ENCODE measurements around the gene BMPER.

The BMPER gene

DNA sequence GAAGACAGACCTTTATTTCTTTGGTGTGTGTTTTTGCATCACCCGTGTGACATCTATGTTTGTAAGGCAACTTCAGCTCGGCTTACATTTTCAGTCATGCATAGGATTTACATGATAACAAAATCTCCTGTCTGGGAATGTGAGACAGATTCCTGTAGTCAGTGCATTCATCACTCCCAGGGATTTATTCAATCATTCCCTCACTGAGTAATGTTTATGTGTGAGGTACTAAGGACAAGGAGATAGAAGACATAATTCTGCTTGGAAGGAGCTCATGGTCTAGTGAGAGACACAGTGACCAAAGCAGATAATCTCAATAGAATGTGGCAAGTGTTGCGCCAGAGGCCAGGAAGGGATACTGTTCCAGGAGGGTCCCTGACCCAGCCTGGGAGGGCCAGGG is 35.2 kb upstream of the BMPER start:
- no peak for TF ChIP-seq CTCF (IDR thresholded peaks at IDR 0.05; ENCODE audit: insufficient read depth, low read length, poor library complexity, severe bottlenecking)
- Histone ChIP-seq H3K27me3 (replicated peaks; ENCODE audit: control insufficient read depth, insufficient read depth, low read length) (no peaks in the 10 kb centered on the region), H3K4me3 (replicated peaks; ENCODE audit: low read depth, low read length) (no peak overlapping the region), H3K36me3 (ENCODE audit: control insufficient read depth, insufficient read depth, low read length) (no peaks in the 10 kb centered on the region)
- DNase-seq (ENCODE audit: extremely low read depth, insufficient read length) = no peak

DNA sequence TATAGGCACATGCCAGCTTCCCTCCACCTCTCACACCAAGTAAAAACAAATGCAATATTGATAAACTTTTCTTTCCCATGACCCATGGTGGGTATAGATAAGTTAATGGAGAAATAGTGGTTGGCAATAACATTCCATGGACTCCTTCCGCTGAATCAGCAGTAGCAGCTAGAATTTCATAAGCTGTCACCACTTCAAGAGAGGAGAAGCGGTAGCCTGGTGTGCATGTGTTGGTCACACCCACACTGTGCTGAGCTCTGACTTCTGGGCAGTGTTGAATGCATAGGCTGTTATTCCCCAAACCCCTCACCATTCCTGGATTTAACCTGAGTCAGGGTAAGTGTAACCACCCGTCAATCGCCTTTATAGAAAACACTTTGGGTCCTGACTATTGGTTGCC is 32.5 kb upstream of the BMPER start:
- Histone ChIP-seq H3K4me3 (replicated peaks; ENCODE audit: low read depth, low read length) (no peak overlapping the region), H3K36me3 (ENCODE audit: control insufficient read depth, insufficient read depth, low read length) (no peaks in the 10 kb centered on the region), H3K27me3 (replicated peaks; ENCODE audit: control insufficient read depth, insufficient read depth, low read length) (no peaks in the 10 kb centered on the region)
- no peak for TF ChIP-seq CTCF (IDR thresholded peaks at IDR 0.05; ENCODE audit: insufficient read depth, low read length, poor library complexity, severe bottlenecking)
- DNase-seq (ENCODE audit: extremely low read depth, insufficient read length) = no peak

GRCh38 chr7:33873518-33873917 is 31.8 kb upstream of the BMPER start:
- DNase-seq (ENCODE audit: extremely low read depth, insufficient read length) = no peak
- no peak overlapping the region for H3K4me3 ChIP-seq (replicated peaks; ENCODE audit: low read depth, low read length)
- TF ChIP-seq CTCF (IDR thresholded peaks at IDR 0.05; ENCODE audit: insufficient read depth, low read length, poor library complexity, severe bottlenecking) = no peak
- H3K36me3 ChIP-seq (ENCODE audit: control insufficient read depth, insufficient read depth, low read length) = no peaks in the 10 kb centered on the region
- no peaks in the 10 kb centered on the region for H3K27me3 ChIP-seq (replicated peaks; ENCODE audit: control insufficient read depth, insufficient read depth, low read length)

DNA sequence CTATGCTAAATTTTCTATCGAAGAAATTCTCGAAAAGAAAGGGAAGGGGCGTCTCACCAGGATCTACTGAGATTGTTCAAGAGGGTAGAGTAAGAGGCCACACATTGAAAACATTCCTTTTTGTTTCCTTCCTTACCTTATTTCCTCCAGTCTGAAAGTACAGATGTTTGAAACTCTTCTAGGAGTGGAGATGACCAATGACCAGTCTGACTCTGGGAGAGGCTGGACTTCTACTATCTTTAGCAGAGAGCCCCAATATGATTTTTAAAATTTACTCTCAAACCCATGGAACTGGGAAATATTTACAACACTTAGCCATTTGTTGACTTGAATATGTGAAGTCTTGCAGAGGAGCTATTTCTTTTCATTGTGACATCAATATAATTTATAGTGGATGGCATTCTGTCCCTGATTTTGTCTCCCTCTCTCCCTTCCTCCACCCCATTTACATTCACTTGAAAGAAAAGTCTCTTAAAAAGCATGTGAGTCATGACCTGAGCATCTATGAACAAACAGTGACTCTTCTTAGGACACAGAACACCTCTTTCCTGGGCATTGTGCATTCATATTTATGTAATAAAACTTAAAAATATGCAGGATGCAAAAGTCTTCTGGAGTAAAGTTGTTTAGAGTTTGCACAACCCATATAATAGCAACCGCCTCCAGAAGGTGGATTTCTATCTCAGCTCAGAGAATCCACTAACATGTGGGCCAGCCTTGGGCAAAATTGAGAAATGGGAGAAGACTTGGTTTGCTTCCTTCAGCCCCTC is 31.2 kb upstream of the BMPER start:
- Histone ChIP-seq H3K36me3 (ENCODE audit: control insufficient read depth, insufficient read depth, low read length) (no peaks in the 10 kb centered on the region), H3K27me3 (replicated peaks; ENCODE audit: control insufficient read depth, insufficient read depth, low read length) (no peaks in the 10 kb centered on the region), H3K4me3 (replicated peaks; ENCODE audit: low read depth, low read length) (no peak overlapping the region)
- no peak for TF ChIP-seq CTCF (IDR thresholded peaks at IDR 0.05; ENCODE audit: insufficient read depth, low read length, poor library complexity, severe bottlenecking)
- DNase-seq (ENCODE audit: extremely low read depth, insufficient read length) = no peak

- no peak for TF ChIP-seq CTCF (IDR thresholded peaks at IDR 0.05; ENCODE audit: insufficient read depth, low read length, poor library complexity, severe bottlenecking)
- H3K36me3 ChIP-seq (ENCODE audit: control insufficient read depth, insufficient read depth, low read length) = no peaks in the 10 kb centered on the region
- no peak for DNase-seq (ENCODE audit: extremely low read depth, insufficient read length)
- H3K4me3 ChIP-seq (replicated peaks; ENCODE audit: low read depth, low read length) = no peak overlapping the region
- no peaks in the 10 kb centered on the region for H3K27me3 ChIP-seq (replicated peaks; ENCODE audit: control insufficient read depth, insufficient read depth, low read length)
Observed at GRCh38 chr7:33874943-33875342, 30.4 kb upstream of the BMPER start.
